Epithelial cell of esophagus (primary cell): ENCODE results near the gene C5.

ENCODE experiments used
- DNase-seq: peaks from one replicate; pipeline ENCODE4 v3.0.0; 2010; ENCODE audit warnings: low read depth
- H3K4me3 ChIP-seq: 2 replicates; pipeline ENCODE4 v1.5.1; 2011; ENCODE audit warnings: mild to moderate bottlenecking, low read length, control low read depth
- CTCF ChIP-seq: IDR thresholded peaks from 2 replicates; pipeline ENCODE4 v1.5.1; 2011; ENCODE audit warnings: low read depth, mild to moderate bottlenecking, low read length, control low read depth, inconsistent platforms; ENCODE audit not compliant: insufficient read depth; ENCODE audit errors: missing control alignments

Gene C5

GRCh38 chr9:120960001-120960400 lies 90.1 kb downstream of the C5 start:
- no peak for TF ChIP-seq CTCF
- no peak overlapping the region for H3K4me3 ChIP-seq
- no peak for DNase-seq

DNA sequence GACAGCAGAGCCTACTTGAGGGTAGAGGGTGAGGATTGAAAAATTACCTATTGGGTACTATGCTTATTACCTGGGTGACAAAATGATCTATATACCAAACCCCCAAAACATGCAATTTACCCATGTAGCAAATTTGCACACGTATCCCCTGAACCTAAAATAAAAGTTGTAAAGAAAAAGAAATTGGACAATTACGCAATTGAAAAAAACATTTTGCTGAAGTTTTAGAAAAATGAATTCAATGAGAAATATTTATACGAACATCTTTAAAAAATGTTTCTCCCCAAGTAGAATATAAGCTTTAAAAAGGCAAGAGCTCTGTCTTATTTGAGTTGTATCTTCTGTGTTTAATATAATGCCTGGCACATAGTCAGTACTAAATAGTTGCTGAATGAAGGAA lies 93.2 kb downstream of the C5 start:
- DNase-seq: no peak
- H3K4me3 ChIP-seq: no peak overlapping the region
- TF ChIP-seq CTCF: no peak

DNA sequence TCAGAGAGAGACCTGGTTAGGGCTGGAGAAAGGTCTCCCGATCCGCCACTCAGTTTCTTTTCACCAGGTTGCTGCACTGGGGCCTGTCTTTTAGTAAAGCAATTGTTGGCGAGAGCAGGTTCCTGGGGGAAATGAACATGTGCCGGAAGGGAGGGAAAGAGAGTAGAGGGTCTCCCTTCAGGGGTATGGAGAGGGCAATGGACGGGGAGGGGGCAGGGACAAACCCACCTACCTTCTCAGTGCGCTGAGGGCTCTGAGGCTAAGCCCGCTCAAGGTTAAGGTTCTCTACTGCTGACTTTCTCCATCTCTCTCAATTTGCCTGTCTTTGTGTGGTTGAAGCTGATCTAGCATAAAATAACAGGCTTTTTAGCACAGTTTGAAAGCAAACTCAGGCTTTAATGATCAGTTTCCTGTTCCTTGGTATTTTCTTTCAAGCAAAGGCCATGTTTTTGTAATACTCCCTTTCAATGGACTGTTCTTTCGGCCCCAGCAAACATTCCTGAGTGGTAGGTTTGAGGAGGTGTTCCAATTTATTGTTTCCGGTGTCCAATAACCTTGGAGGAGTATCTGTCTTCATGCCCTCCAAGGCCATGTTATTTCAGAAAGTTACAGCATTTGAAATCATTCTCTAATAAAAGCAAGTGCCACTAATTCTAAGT lies 98.0 kb downstream of the C5 start:
- DNase-seq: no peak
- H3K4me3 ChIP-seq: no peak overlapping the region
- no peak for TF ChIP-seq CTCF

- no peak overlapping the region for H3K4me3 ChIP-seq
- DNase-seq: no peak
- no peak for TF ChIP-seq CTCF
Observed at GRCh38 chr9:120950421-120951388, 99.4 kb downstream of the C5 start.

- no peak overlapping the region for H3K4me3 ChIP-seq
- no peak for TF ChIP-seq CTCF
- DNase-seq: no peak
Observed at GRCh38 chr9:120949290-120949689, 100.8 kb downstream of the C5 start.

GRCh38 chr9:120948824-120949223 lies 101.3 kb downstream of the C5 start:
- H3K4me3 ChIP-seq: no peak overlapping the region
- no peak for TF ChIP-seq CTCF
- DNase-seq: no peak

DNA sequence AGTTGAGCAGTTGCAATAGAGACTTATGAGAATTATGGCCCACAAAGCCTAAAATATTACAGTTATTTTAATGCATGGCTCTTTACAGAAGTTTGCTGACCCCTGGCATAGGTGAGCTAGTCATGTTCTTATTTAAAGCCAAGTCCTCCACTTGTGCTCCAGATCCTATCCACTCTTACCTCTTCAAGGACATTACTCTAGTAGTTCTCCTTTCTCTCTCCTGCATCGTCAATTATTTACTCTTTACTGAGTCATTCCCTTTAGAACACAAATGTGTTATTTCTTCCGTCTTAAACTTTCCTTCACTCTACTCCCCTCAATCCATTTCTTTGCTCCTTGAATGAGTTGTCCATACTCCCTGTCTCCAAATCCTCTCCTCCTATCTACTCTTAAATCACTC lies 102.9 kb downstream of the C5 start:
- no peak for TF ChIP-seq CTCF
- DNase-seq: no peak
- no peak overlapping the region for H3K4me3 ChIP-seq
